Liver (tissue), 9 donors: ENCODE measurements around the gene GRID1. TPM values are rescaled to one million over a fixed set of nuclear protein-coding genes. Genes with fewer than 3 reads are reported as not detected.

Experiments
- DNase-seq: peaks from one replicate; pipeline ENCODE4 v3.0.0-alpha.2; 2017; ENCODE audit warnings: low spot score
- H3K27ac ChIP-seq, 2 donors: one replicate each; pipeline ENCODE4 v1.7.0; 2013; ENCODE audit warnings: inconsistent platforms in 2 of 2, low read length in 2 of 2, control low read depth in 1 of 2, low read depth in 1 of 2, mild to moderate bottlenecking in 1 of 2
- H3K27me3 ChIP-seq, 4 donors: one replicate each; pipeline versions ENCODE4 v1.6.1 to v1.7.0; 2013; ENCODE audit warnings: low read length in 3 of 4, inconsistent platforms in 1 of 4, mild to moderate bottlenecking in 1 of 4, moderate library complexity in 1 of 4; ENCODE audit not compliant: control insufficient read depth in 4 of 4, insufficient read depth in 4 of 4
- H3K36me3 ChIP-seq, 4 donors: one replicate each; pipeline versions ENCODE4 v1.6.1 to v1.7.0; 2013; ENCODE audit warnings: low read length in 3 of 4, mild to moderate bottlenecking in 3 of 4, low read depth in 1 of 4, moderate library complexity in 1 of 4; ENCODE audit not compliant: control insufficient read depth in 4 of 4, insufficient read depth in 3 of 4
- H3K4me1 ChIP-seq, 4 donors: one replicate each; pipeline versions ENCODE4 v1.6.1 to v1.7.0; 2013; ENCODE audit warnings: low read length in 3 of 4, mild to moderate bottlenecking in 3 of 4, moderate library complexity in 1 of 4; ENCODE audit not compliant: control insufficient read depth in 4 of 4, insufficient read depth in 4 of 4
- H3K4me3 ChIP-seq, 3 donors: one replicate each; pipeline versions ENCODE4 v1.6.1 to v1.7.0; 2013; ENCODE audit warnings: low read length in 3 of 3, control low read depth in 1 of 3, low read depth in 1 of 3, mild to moderate bottlenecking in 1 of 3
- H3K9ac ChIP-seq, 2 donors: one replicate each; pipeline ENCODE4 v1.7.0; 2013; ENCODE audit warnings: low read length in 2 of 2, mild to moderate bottlenecking in 2 of 2, moderate library complexity in 2 of 2, control low read depth in 1 of 2, low read depth in 1 of 2
- H3K9me3 ChIP-seq, 4 donors: one replicate each; pipeline versions ENCODE4 v1.6.1 to v1.7.0; 2013; ENCODE audit warnings: low read length in 3 of 4; ENCODE audit not compliant: control insufficient read depth in 4 of 4
- ATF3 ChIP-seq: IDR thresholded peaks from 2 replicates; pipeline ENCODE4 v1.6.1; 2016; ENCODE audit warnings: antibody characterized with exemption
- EGR1 ChIP-seq, 2 donors: IDR thresholded peaks; 2 replicates each; pipeline ENCODE4 v1.6.1; 2016 to 2018; ENCODE audit warnings: antibody characterized with exemption in 2 of 2, low read depth in 2 of 2
- FOXA1 ChIP-seq: IDR thresholded peaks from 2 replicates; pipeline ENCODE4 v1.6.1; 2016; ENCODE audit warnings: antibody characterized with exemption
- GABPA ChIP-seq, 2 donors: IDR thresholded peaks in 1 of 2; conservative IDR thresholded peaks in 1 of 2; 2 replicates each; pipeline ENCODE4 v1.6.1; 2016; ENCODE audit warnings: antibody characterized with exemption in 2 of 2, mild to moderate bottlenecking in 1 of 2, moderate library complexity in 1 of 2
- HNF4G ChIP-seq: IDR thresholded peaks from 2 replicates; pipeline ENCODE4 v1.6.1; 2016; ENCODE audit warnings: antibody characterized with exemption
- NR2F2 ChIP-seq: IDR thresholded peaks from 2 replicates; pipeline ENCODE4 v1.6.1; 2016; ENCODE audit warnings: antibody characterized with exemption
- RAD21 ChIP-seq, 2 donors: IDR thresholded peaks; 2 replicates each; pipeline ENCODE4 v1.6.1; 2016; ENCODE audit warnings: antibody characterized with exemption in 2 of 2, mild to moderate bottlenecking in 2 of 2
- RXRA ChIP-seq, 2 donors: IDR thresholded peaks; 2 replicates each; pipeline ENCODE4 v1.6.1; 2017 to 2018; ENCODE audit warnings: antibody characterized with exemption in 2 of 2, mild to moderate bottlenecking in 1 of 2
- YY1 ChIP-seq: IDR thresholded peaks from 2 replicates; pipeline ENCODE4 v1.6.1; 2016; ENCODE audit warnings: antibody characterized with exemption, mild to moderate bottlenecking
- ZBTB33 ChIP-seq: IDR thresholded peaks from 2 replicates; pipeline ENCODE4 v1.6.1; 2016; ENCODE audit warnings: antibody characterized with exemption
- WGBS: extraction: QIAGEN DNeasy Blood & Tissue Kit; methylation state at CpG from one replicate; pipeline ENCODE4 v1.1.7; 2013; 5-methylcytosine and 5-hydroxymethylcytosine counted together
- polyA plus RNA-seq, 2 donors: library from polyadenylated mRNA; stranded (reverse) in 1 of 2; unstranded in 1 of 2; fragments of 200-250 nt in 1 of 2; fragments of >200 nt in 1 of 2; fragmentation: Nextera tagmentation in 1 of 2; extraction: Ambion mirVana in 1 of 2; gene quantifications; one replicate each; pipeline versions ENCODE4 v1.2.1 to v1.2.3, GENCODE V29; 2013 to 2015
- total RNA-seq, 2 donors: library from RNA; depleted of rRNA; stranded (reverse); fragments of >200 nt; gene quantifications; one replicate each; pipeline ENCODE4 v1.2.3, GENCODE V29; 2014
- TF ChIP-seq, protein P1 (sequence below): fragments of 150-350 bp; IDR thresholded peaks from 2 replicates; pipeline ENCODE4 v1.5.1; 2017; ENCODE audit warnings: improper control_type of control experiment, low read depth, low read length; ENCODE audit not compliant: missing input control
- donor health status: healthy.
- donor health status: healthy.
- donor health status: healthy.
- donor health status: healthy.
- donor health status: healthy.

The GRID1 gene
- total and polyA plus RNA-seq, 4 donors, result 0.09 to 0.17 (median 0.14) TPM; not detected in 1

GRCh38 chr10:86336341-86336740, 30.3 kb downstream of the GRID1 start:
- 82% methylated on average over 10 of the region's 10 CpGs for WGBS
- no peaks in the 10 kb centered on the region for H3K9me3 ChIP-seq
- no peaks in the 10 kb centered on the region for H3K36me3 ChIP-seq
- no peaks in the 10 kb centered on the region for H3K4me1 ChIP-seq
- H3K27ac ChIP-seq, result no peak overlapping the region
- no peak overlapping the region for H3K9ac ChIP-seq
- no peaks in the 10 kb centered on the region for H3K27me3 ChIP-seq
- no peak for DNase-seq
- TF ChIP-seq ATF3, result no peak
- TF ChIP-seq GABPA (IDR thresholded peaks at IDR 0.05 in 1 of 2, conservative IDR thresholded peaks at IDR 0.05 in 1 of 2), result no peak
- no peak for TF ChIP-seq HNF4G
- TF ChIP-seq RAD21 (IDR thresholded peaks at IDR 0.05), result no peak
- no peak for TF ChIP-seq EGR1 (IDR thresholded peaks at IDR 0.05; ENCODE audit: low read depth in 2 of 2)
- no peak for TF ChIP-seq ZBTB33
- TF ChIP-seq YY1, result no peak
- TF ChIP-seq, protein P1, sequence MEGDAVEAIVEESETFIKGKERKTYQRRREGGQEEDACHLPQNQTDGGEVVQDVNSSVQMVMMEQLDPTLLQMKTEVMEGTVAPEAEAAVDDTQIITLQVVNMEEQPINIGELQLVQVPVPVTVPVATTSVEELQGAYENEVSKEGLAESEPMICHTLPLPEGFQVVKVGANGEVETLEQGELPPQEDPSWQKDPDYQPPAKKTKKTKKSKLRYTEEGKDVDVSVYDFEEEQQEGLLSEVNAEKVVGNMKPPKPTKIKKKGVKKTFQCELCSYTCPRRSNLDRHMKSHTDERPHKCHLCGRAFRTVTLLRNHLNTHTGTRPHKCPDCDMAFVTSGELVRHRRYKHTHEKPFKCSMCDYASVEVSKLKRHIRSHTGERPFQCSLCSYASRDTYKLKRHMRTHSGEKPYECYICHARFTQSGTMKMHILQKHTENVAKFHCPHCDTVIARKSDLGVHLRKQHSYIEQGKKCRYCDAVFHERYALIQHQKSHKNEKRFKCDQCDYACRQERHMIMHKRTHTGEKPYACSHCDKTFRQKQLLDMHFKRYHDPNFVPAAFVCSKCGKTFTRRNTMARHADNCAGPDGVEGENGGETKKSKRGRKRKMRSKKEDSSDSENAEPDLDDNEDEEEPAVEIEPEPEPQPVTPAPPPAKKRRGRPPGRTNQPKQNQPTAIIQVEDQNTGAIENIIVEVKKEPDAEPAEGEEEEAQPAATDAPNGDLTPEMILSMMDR, result no peak
- TF ChIP-seq FOXA1, result no peak
- H3K4me3 ChIP-seq, result no peak overlapping the region

DNA sequence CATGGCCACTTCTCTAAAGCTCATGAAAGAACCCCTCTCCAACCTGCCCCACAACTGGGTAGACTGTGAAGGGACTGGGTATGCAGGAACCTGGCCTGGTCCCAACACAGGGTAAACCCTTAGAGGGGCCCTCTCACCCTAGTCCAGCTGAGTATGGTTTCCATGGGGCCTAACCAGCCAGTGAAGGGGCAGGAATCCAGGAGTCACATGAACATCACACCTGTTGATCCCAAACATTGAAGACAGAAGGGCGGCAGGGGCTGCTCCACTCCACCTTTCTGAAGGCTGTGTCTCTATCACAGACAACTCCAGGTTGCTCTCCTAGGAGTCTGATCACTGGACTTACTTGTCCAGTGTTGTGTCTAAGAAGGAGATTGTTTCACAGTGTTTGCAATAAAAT, 30.8 kb downstream of the GRID1 start:
- WGBS, result 98% methylated on average over 1 of the region's 1 CpG
- Histone ChIP-seq H3K36me3 (no peaks in the 10 kb centered on the region), H3K4me3 (no peak overlapping the region), H3K27ac (no peak overlapping the region), H3K9me3 (no peaks in the 10 kb centered on the region), H3K9ac (no peak overlapping the region), H3K27me3 (no peaks in the 10 kb centered on the region), H3K4me1 (no peaks in the 10 kb centered on the region)
- no peak for TF ChIP-seq ZBTB33
- TF ChIP-seq YY1, result no peak
- TF ChIP-seq NR2F2, result no peak
- TF ChIP-seq HNF4G, result no peak
- DNase-seq, result no peak

GRCh38 chr10:86335257-86335656, 31.3 kb downstream of the GRID1 start:
- Histone ChIP-seq H3K27me3 (no peaks in the 10 kb centered on the region), H3K9ac (no peak overlapping the region), H3K4me3 (no peak overlapping the region), H3K36me3 (no peaks in the 10 kb centered on the region), H3K27ac (no peak overlapping the region), H3K4me1 (no peaks in the 10 kb centered on the region), H3K9me3 (no peaks in the 10 kb centered on the region)
- no peak for DNase-seq
- TF ChIP-seq FOXA1 (no peak), RXRA (IDR thresholded peaks at IDR 0.05) (no peak), RAD21 (IDR thresholded peaks at IDR 0.05) (no peak)
